ENCODE measurements around the gene FITM1.

FITM1 gene

DNA sequence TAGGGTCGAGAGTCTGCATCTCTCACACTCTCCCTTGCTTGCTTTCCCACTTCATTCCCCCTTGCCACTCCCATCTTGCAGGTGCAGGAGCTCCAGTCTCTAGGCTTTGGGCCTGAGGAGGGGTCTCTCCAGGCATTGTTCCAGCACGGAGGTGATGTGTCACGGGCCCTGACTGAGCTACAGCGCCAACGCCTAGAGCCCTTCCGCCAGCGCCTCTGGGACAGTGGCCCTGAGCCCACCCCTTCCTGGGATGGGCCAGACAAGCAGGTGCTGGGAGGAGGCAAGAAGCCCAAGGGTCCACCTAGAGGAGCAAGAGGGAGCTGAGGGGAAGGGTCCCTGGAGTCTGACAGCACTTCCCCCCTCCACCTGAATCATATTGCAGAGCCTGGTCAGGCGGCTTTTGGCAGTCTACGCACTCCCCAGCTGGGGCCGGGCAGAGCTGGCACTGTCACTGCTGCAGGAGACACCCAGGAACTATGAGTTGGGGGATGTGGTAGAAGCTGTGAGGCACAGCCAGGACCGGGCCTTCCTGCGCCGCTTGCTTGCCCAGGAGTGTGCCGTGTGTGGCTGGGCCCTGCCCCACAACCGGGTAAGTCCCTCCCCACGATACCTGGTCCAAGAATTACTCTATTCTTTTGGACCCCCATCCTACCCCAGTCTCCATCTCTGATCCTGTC, 21.1 kb downstream of the FITM1 start:
- DNase-seq (ENCODE audit: low read depth), result no peak
- TF ChIP-seq CTCF (conservative IDR thresholded peaks at IDR 0.05; ENCODE audit: low read length), result no peak
- H3K4me3 ChIP-seq (ENCODE audit: low read length), result no peak overlapping the region

- no peak for DNase-seq (ENCODE audit: low read depth)
- TF ChIP-seq CTCF (conservative IDR thresholded peaks at IDR 0.05; ENCODE audit: low read length), result no peak
- H3K4me3 ChIP-seq (ENCODE audit: low read length), result no peak overlapping the region
Measured at GRCh38 chr14:24155100-24155499, 24.6 kb downstream of the FITM1 start.

- H3K4me3 ChIP-seq (ENCODE audit: low read length), result no peak overlapping the region
- TF ChIP-seq CTCF (conservative IDR thresholded peaks at IDR 0.05; ENCODE audit: low read length), result no peak
- DNase-seq (ENCODE audit: low read depth), result no peak
Measured at GRCh38 chr14:24156840-24157239, 26.4 kb downstream of the FITM1 start.

DNA sequence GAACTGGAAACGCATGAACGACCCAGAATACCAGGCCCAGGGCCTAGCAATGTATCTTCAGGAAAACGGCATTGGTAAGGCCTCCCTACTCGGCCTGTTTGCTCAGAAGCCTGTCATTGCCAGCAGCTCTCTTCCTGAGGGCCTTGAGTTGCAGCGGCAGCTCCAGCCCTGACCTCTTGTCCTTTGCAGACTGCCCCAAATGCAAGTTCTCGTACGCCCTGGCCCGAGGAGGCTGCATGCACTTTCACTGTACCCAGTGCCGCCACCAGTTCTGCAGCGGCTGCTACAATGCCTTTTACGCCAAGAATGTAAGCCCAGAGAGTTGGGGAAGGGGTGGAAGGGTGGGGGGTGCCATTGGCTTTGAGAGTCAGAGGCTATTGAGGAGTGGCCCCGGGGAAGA, 26.9 kb downstream of the FITM1 start:
- no peak for TF ChIP-seq CTCF (conservative IDR thresholded peaks at IDR 0.05; ENCODE audit: low read length)
- H3K4me3 ChIP-seq (ENCODE audit: low read length), result no peak overlapping the region
- DNase-seq (ENCODE audit: low read depth), result no peak

DNA sequence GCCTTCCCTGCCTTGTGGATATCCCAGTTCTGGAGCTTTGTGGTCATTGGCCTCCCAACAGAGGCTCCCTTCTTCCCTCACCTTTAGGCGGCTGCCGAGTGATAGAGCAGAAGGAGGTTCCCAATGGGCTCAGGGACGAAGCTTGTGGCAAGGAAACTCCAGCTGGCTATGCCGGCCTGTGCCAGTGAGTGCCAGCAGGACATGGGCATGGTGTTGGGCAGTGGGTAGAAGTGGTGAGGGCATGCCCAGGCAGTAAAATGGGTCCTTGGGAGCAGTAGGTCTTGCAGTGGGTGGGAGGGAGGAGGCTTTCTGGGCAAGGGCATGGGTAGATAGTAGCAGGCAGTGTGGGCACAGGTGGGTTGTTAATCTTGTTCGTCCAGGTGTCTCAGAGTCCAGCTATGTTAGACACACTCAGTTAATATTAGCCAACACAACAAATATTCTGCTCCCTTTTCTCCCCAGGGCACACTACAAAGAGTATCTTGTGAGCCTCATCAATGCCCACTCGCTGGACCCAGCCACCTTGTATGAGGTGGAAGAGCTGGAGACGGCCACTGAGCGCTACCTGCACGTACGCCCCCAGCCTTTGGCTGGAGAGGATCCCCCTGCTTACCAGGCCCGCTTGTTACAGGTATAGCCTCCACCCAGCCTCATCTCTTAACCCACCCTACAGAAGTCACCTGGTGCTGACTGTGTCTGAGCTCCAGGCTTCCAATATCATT, 29.5 kb downstream of the FITM1 start:
- no peak for DNase-seq (ENCODE audit: low read depth)

DNA sequence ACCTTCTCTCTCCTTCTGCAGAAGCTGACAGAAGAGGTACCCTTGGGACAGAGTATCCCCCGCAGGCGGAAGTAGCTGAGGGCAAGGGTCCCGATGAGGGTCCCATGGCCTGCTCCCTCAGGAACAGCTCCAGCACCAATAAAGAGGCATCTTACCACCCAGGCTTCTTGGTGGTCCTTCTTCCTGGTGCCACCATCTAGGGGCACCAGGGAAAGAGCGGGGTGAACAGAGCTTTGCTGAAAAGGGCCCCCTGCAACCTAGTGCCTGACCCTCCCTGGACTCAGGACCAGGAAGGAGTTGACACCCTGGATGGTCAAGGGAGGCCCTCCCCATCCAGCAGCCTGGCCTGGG, 30.0 kb downstream of the FITM1 start:
- no peak for TF ChIP-seq CTCF (conservative IDR thresholded peaks at IDR 0.05; ENCODE audit: low read length)
- DNase-seq (ENCODE audit: low read depth), result no peak

More for the DNA sequence above, 29.5 kb downstream of the FITM1 start:
- H3K4me3 ChIP-seq (ENCODE audit: low read length), result no peak overlapping the region
- TF ChIP-seq CTCF (conservative IDR thresholded peaks at IDR 0.05; ENCODE audit: low read length), result no peak

More for the DNA sequence above, 30.0 kb downstream of the FITM1 start:
- no peak overlapping the region for H3K4me3 ChIP-seq (ENCODE audit: low read length)

Data from AG10803 (cell line).